ENCODE data around the gene MAPK4. TPM values are rescaled to one million over a fixed set of nuclear protein-coding genes. Genes with fewer than 3 reads are reported as not detected.

Gene MAPK4
- total RNA-seq, 1 donor from 2014 or later = 7.9 TPM

DNA sequence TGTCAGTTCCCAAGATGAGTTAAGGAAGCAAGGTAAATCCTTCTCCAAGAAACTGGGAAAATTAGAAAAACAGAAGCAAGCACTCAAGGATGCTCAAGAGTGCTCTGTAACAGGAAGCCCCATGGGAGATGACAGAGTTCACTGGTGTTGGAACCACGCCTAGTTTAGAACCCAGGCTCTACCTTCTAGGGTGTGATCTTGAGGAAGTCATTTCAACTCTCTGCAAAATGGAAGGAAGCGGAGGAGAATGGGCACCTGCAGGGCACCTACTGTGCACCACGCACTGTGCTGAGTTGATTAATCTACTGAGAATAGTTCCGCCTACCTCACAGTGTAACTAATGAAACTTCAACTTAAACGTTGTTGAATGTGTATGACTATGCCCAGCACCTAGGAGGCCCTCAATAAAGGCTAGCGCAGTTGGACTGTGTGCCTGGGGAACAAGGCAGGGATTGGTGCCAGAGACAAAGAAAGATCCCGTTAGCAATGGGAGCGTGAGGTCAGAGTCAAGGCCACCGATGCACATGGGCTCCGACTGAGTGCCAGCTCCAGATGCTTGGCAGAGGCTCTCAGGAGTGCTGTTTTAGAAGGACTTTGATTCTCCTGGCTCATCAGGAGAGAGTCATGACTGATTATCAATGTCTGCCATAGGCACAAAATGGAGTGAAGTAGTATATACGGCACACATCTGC lies 93.7 kb downstream of the MAPK4 start:
- DNase-seq (ENCODE audit: low spot score) = no peak

DNA sequence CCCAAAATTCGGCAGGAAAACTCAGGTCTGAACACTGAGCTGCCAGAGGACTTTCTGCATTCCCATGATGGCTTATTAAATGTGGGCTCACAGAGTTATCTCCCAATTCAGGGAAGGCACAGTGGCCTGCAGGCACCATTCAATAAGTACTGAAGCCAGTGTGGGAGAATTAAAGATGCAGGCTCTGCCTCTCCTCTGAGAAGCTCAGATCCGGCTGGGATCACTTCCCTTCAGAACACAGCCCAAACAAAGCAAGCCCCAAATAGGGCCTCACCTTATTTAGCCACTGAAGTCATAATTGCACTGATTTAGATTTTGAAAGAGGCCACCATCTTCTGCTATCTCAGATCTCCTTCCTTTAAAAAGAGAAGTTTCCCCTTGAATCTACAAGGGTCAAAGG lies 94.3 kb downstream of the MAPK4 start:
- no peak for DNase-seq (ENCODE audit: low spot score)

DNA sequence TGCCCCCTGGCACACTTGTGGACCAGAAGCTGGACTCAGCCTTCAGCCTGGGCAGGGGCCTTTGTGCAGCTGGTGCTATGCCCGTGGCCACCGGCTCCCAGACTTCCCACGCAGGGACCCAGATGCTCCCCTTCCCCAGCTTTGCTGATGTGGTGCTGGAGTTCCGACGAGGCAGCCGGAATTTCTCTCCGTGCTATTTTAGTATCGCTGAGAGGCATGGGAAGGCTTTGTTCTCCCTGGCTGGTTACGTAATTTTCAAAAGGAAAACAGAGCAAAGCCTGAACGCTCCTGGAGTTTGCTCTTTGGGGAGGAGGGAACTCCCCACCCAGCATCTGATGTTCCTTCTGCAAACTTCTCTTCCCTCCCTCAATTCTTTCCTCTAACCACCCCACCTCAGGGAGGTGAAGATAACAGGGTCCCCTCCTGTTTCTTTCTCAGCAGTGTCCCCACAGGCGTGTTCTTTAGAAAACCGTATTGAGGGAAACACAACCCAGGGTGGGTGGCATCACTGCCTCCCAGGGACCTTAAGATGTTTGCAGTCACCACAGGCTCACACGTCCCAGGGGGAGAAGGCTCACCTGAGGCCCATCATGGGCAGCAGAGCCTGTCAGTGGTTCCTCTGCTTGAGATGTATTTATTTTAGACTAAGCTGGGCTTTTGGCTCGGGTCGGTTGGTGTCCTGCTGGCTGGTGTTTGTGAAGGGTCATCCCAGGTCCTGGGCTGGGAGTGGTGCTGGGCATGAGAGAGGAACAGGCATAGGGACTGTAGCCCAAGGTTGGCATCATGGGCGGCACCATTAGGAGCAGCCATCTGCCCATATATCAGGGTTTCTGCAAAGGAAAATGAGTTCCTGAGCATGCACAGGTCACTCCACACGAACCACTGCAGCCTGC lies 95.0 kb downstream of the MAPK4 start:
- DNase-seq (ENCODE audit: low spot score) = peak; percentile 32

DNA sequence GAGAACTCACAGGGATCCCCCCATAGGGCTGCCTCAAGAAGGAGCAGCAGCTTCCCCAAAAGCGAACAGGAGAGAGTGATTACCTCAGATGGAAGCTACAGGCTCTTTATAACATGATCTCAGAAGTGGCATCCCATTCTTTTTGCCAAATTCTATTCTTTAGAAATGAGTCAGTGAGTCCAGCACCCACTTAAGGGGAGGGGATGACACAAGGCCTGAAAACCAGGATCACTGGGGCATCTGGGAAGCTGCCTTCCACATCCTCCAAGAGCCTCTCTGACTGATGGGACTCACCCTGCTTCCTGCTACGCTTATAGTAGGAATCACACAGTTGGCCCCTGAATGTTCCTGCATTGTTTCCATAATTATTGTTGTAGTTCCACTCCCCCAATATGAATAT lies 96.5 kb downstream of the MAPK4 start:
- DNase-seq (ENCODE audit: low spot score) = no peak

DNA sequence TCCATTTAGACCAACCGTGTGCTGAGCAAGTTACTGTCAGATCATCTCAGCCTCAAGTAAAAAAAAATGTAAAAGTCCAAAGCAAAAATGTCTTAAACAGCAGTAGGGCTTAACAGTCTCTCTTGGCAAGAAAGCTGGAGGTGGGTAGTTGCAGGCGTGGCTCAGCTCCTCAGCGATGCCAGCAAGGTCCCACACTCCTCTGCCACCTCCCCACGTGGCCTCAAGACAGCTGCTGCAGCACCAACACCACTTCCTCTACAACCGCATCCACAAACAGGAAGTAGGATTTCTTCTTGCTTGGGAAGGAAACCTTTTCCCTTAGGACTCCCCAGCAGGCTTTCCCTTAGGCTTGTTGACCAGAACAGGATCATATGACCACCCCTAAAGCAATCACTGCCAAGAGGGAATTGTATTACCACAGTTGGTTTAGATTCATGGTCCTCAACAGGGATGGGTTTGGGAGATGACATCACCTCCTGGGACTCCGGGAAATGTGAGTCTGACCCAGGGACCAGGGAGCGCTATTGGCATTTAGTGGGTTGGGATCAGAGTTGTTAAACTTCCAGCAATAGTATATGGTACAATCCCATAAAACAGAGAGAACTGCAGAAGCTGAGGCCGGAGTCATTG lies 97.1 kb downstream of the MAPK4 start:
- DNase-seq (ENCODE audit: low spot score) = no peak

DNA sequence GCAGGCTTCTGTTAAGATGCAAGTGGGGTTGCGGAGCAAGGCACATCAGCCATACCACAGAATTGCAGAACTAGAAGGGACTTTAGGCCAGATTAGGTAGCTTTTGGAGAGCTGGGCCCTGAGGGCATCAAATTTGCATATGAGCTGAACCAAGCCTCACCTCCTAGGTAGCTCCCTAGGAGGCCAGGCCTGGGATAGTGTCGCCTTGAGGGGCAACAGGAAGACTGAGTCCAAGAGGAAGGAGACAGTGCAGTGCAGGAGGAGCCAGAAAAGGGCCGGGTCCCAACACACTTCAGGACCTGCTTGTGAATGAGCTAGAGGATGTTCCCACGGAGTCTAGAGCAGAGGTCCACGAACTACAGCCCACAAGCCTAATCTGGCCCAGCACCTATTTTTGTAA lies 98.7 kb downstream of the MAPK4 start:
- no peak for DNase-seq (ENCODE audit: low spot score)

DNA sequence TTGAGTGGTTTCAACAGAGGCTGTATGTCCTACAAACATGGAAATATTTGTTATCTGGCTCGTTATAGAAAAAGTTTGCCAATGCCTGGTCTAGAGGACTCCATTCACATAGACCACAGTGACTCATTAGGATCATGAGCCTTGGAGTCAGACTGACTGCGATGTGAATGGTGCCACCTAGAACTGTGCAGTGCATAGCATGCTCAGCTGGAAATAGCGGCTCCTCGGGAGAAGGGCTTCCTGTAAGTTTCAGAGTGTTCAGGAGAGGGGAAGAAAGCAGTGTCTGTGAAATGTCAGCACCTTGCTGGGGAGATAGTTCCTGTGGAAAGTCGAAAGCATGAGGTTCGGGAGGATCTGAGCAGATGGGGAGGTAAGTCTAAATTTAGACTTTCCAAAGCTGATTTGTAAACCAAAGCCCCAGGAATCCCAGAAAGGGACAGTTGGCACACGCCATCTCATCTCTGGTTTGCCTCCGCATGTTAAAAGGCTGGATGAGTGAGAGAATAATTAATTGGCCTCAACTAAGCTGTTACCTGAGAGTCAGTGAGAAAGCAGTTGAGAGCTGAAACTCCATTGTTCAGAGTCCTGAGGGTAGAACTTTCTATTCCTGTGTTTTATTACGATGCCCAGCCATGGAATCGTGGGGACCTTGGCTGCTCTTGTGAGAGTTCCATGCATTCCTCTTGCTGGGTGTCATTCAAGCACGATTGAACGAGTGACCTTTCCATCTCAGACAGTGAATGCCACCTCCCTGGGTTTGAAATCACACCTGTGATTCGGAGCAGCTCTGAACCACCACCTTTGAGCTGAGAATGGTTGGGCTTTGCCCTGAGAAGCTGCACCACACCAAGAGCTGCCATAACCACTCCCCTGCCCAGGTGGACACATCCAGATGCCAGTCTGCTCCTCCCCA lies 99.5 kb downstream of the MAPK4 start:
- DNase-seq (ENCODE audit: low spot score) = peak; percentile 51

DNA sequence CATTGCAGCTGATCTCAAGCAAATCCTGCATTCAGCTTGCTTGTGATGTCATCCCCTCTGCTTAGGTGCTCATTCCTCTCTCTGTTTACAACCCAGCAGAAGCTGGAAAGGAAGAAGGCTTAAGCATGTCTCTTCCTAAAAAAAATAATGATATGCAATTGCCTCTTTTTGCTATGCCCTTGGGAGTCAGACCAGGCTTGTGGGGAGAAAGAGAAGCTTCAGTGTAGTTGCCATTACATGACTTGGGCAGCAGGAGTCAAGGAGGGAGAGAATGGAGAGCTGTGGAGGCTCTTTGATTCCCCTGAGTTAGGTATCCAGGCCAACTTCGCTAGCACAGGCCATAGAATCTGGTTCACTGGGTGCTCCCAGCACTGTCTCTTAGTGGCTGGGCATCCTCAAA lies 101.1 kb downstream of the MAPK4 start:
- DNase-seq (ENCODE audit: low spot score) = no peak

DNA sequence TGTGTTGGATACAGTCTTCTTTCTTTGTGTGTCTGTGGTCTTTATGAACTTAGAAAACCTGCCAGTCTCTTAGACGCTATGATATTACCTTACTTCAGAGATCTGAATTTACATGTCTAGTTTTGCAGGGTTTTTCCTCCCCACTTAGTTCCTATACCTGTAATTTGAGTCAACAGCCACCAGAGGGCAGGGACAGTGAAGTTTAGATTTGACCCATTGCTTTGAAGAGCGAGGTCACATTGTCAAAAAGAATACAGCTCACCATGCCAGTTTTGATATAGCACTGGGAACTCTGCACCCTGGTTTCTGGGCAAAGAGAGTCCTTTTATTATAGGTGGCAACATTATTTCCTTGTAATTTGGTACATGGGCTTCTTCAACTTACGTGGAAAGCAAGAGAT lies 102.3 kb downstream of the MAPK4 start:
- DNase-seq (ENCODE audit: low spot score) = no peak

DNA sequence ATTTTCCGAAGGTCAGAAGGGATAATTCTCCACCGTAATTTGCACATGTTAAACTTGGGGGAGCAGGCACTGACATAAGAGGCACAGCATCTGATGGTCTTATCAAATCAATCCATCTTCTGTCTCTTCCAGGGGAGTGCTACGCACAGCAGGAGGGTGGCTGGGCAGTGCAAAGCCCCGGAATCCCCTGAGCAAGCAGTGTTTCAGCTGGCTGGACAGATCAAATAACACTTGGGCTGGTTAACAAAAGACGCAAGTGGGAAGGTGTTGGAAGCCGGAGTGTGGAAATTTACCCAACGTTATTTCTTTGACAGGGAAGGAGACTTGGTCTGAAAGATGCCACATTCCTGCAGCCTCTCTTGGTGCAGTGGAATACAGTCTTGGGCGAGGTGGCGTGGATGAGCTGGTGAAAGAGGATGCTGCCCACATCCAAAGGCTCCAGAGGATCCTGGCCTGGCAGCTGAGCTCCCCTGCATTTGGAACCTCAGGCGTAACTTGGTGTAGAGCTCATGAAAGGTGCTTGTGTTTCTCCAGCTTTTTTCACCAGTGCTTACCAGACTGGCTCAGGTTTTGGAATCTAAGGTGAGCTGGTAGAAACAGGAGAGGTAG lies 103.0 kb downstream of the MAPK4 start:
- no peak for DNase-seq (ENCODE audit: low spot score)

DNA sequence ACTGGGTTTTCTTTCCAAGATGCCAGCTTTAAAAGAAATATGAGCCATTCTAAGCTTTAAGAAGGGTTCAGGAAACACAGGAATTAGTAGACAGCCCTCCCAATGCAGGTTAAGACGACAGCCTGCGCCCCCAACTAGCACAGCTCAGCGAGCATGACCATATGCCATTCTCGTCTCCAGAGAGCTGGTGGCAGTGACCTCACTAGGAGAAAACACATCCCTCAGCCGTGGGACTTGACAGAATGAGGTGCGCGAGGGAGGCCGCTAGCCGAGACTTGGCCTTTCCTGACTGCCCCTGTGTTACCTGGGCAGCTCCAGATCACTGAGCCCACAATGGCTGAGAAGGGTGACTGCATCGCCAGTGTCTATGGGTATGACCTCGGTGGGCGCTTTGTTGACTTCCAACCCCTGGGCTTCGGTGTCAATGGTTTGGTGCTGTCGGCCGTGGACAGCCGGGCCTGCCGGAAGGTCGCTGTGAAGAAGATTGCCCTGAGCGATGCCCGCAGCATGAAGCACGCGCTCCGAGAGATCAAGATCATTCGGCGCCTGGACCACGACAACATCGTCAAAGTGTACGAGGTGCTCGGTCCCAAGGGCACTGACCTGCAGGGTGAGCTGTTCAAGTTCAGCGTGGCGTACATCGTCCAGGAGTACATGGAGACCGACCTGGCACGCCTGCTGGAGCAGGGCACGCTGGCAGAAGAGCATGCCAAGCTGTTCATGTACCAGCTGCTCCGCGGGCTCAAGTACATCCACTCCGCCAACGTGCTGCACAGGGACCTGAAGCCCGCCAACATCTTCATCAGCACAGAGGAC lies 103.9 kb downstream of the MAPK4 start:
- no peak for DNase-seq (ENCODE audit: low spot score)

DNA sequence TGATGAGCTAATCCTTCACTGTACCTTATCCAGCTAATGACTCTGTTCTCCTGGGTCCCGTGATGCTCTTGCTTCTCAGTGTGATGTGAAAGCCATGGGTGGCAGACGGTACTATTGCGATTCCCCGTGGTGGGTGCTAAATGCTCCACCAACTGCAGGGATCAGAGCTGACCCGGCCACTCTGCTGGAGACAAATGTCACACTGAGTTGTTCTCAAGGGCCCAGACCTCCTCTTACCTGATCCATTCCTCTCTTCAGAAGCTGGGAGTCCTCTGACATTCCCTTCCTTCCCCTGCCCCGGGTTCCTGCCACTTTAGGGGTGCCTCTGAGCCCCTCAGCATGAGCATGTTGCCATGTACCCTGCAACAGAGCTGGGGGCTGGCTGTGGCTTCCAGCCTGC lies 105.1 kb downstream of the MAPK4 start:
- no peak for DNase-seq (ENCODE audit: low spot score)

DNA sequence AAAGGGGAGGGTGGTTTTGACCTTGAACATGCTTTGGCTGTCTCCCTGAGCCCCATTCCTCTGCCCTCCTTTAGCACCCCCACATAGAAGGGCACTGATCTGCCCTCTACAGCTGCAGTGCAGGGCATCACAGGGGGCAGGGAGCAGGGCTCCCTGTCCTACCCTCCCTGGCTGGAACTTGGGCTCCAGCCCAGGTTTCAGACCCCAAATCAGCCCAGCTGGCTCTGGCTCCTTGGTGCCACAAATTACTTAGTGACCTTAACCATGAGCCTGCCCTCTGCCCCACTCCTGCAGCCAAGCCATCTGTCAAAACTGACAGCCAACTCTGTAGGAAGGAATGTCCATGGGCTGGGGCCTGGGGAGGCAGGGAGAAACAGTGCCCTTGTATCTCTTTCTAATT lies 105.6 kb downstream of the MAPK4 start:
- no peak for DNase-seq (ENCODE audit: low spot score)

DNA sequence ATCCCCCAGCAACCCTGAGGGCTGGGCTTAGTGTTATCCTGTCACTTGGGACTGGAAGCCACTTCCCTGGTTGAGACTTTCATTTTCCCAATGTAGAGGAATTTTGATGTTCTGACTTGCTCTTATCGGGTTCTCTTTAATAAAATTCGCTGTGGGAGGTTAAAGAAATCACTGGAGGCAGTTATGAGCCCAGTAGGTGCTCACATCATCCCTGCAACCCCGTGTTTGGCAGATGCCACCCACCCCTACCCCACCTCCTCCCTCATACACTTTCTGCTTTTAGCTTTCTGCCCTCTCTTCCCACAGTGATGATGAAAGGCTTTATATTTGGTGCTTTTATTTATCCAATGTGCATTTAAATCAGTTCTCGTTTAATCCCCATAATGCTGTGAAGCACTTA lies 106.6 kb downstream of the MAPK4 start:
- DNase-seq (ENCODE audit: low spot score) = no peak

DNA sequence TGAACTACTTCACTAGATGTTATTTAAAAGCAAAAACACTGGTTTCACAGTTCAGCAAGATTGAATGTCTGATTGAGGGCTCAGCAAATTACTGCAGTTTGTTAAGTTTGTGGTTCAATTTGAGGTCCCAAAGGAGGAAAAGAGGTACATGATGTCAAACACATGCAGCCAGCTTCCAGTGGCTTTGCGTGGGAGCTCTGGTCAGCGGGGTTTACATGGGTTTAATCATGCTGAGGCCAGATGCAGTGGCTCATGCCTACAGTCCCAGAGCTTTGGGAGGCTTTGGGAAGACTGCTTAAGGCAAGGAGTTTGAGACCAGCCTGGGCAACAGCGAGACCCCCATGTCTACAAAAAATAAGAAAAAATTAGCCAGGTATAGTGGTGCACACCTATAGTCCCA lies 111.5 kb downstream of the MAPK4 start:
- no peak for DNase-seq (ENCODE audit: low spot score)

DNA sequence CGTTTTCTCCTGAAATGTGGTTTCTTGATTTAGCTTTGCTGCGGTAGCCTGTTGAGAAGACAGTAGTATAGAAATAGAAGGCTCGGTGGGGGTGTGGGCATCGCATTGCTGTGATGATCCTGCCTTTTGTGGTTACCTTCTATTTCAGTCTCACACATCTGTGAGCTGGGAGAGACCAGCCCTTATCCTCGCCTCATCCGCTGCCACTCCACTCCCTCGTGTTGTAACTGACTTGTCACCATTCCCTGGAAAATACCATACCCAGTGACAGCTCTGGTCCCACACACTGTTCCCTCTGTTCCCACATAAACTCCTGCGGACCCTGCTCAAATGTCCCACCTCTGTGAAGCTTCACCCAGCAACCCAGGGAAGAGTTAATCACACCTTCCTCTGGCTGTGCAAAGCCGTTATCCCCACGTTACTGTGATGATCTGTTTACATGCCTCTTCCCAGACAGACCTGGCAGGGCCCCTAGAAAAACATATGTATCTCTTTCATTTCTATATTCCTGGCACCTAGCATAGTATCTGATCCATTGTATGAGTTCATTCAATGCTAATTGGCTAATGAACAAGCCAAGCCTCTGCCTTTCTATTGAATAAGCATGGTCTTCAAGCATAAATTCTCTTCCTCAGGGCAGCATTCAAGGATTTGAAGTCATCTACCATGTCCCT lies 114.6 kb downstream of the MAPK4 start:
- no peak for DNase-seq (ENCODE audit: low spot score)

DNA sequence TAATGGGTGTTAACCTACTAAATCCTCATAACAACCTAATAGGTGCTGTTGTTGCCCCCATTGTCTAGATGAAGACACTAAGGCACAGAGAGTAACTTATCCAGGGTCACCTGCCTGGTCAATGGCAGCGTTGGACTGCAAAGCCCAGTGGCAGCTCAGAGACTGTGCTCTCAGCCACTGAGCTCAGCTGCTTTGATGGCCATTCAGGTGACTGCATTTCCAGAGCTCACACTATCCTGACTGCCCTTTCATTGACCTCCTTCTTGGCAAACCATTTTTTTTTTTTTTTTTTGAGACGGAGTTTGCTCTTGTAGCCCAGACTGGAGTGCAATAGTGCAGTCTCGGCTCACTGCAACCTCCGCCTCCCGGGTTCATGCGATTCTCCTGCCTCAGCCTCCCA lies 115.2 kb downstream of the MAPK4 start:
- DNase-seq (ENCODE audit: low spot score) = no peak

DNA sequence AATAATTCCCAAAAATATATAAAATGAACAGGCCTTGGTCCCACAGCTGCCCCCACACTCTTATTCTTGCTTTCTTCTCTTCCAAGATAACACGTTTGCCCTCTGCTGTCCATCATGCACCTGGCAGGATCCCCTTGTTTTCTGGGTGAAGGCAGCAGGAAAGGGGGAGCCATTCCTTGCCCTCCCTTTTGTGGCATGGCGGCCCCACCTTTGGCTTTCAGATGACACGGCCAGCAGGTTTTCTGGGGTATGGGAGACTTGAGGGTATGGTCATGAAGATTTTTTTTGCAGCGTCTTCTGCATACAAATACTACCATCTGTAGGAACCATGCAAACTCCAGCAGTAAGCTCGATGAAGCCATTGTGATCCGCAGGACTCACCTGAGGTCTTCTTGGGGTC lies 118.8 kb downstream of the MAPK4 start:
- no peak for DNase-seq (ENCODE audit: low spot score)

DNA sequence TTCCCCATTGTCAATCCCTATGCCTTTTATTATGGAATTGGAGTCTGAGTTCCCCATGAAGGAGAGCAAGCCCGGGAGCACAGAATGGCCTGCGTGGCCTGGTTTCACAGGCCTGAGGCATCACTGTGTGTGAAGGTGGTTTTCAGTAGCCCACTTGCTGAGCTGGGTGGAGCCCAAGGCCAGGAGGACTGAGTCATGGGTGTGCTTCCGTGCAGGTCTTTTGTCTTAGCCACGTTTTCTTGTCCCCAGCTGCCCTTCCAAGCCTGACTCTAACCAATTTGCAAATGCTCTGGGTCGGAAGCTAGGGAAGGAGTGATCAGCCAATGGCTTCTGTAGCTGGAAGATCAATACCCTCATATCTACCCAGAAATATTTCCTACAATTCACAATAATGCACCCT lies 119.2 kb downstream of the MAPK4 start:
- DNase-seq (ENCODE audit: low spot score) = no peak

DNA sequence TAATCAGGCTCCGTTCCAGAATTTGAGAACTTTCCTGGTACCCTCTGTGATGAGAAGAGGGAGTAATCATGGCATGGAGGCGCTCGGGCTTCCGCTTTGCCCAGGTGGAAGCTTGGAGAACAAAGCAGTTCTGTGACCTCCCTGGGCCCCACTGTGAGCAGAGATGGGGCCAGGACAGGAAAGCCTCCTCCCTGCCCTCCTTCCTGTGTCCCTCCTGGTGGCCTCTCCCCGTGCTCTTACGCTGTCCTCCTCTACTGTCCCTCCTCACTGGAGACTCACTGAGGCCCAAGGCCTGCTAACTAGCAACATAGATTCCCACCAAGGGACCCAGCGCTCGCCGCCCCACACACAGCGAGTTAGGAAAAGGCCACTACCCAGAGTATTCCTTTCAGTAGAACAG lies 119.8 kb downstream of the MAPK4 start:
- DNase-seq (ENCODE audit: low spot score) = no peak
